GM19193 (cell line): Measurements from ENCODE around the gene KRTAP5-4.
"Not testable (repeated sequence)": the region's sequence is repeated elsewhere in the genome, so short reads cannot be mapped to it uniquely, and the experiment has no call there.

ENCODE experiments used
- POLR2A ChIP-seq: IDR thresholded peaks from 4 replicates; pipeline ENCODE4 v1.6.1; 2011; ENCODE audit not compliant: insufficient read depth, insufficient read length; ENCODE audit errors: extremely low read depth

Gene KRTAP5-4

GRCh38 chr11:1584661-1585370, 37.1 kb downstream of the KRTAP5-4 start, which contains the start of gene KRTAP5-1:
TSS of gene KRTAP5-1 (minus strand) at chr11:1585283. CDS start at chr11:1585249, 34 bp downstream.
- TF ChIP-seq POLR2A = not testable (repeated sequence)

- TF ChIP-seq POLR2A = no peak
These were observed 40.0 kb downstream of the KRTAP5-4 start for GRCh38 chr11:1581976-1582375.

GRCh38 chr11:1576825-1577224, 45.1 kb downstream of the KRTAP5-4 start:
- TF ChIP-seq POLR2A = no peak

- no peak for TF ChIP-seq POLR2A
These were observed 47.0 kb downstream of the KRTAP5-4 start for GRCh38 chr11:1574933-1575242.

- no peak for TF ChIP-seq POLR2A
These were observed 47.6 kb downstream of the KRTAP5-4 start for GRCh38 chr11:1574238-1574932.

- TF ChIP-seq POLR2A = no peak
These were observed 48.1 kb downstream of the KRTAP5-4 start for GRCh38 chr11:1573903-1574237.

GRCh38 chr11:1573077-1573902, 48.6 kb downstream of the KRTAP5-4 start:
- TF ChIP-seq POLR2A = no peak

GRCh38 chr11:1572197-1573076, 49.5 kb downstream of the KRTAP5-4 start, which contains the start of gene DUSP8:
TSS of gene DUSP8 (minus strand) at chr11:1572271. CDS start at chr11:1565826, 6,445 bp downstream.
- no peak for TF ChIP-seq POLR2A

GRCh38 chr11:1571760-1572196, 50.2 kb downstream of the KRTAP5-4 start:
- no peak for TF ChIP-seq POLR2A
